ENCODE measurements around the gene RBM15.

Gene RBM15

GRCh38 chr1:110302836-110303235 lies 36.3 kb upstream of the RBM15 start:
- H3K9me3 ChIP-seq (ENCODE audit: control insufficient read depth, insufficient read depth, low read depth, low read length): no peaks in the 10 kb centered on the region
- TF ChIP-seq, protein P1, sequence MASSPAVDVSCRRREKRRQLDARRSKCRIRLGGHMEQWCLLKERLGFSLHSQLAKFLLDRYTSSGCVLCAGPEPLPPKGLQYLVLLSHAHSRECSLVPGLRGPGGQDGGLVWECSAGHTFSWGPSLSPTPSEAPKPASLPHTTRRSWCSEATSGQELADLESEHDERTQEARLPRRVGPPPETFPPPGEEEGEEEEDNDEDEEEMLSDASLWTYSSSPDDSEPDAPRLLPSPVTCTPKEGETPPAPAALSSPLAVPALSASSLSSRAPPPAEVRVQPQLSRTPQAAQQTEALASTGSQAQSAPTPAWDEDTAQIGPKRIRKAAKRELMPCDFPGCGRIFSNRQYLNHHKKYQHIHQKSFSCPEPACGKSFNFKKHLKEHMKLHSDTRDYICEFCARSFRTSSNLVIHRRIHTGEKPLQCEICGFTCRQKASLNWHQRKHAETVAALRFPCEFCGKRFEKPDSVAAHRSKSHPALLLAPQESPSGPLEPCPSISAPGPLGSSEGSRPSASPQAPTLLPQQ (tag by site-specific recombination; IDR thresholded peaks at IDR 0.05): no peak
- TF ChIP-seq ZNF112 (tag by site-specific recombination; IDR thresholded peaks at IDR 0.05) (no peak), ZNF660 (tag by site-specific recombination; IDR thresholded peaks at IDR 0.05) (no peak), ZNF184 (tag by site-specific recombination; IDR thresholded peaks at IDR 0.05) (no peak), MEIS1 (CRISPR knock-in tag; IDR thresholded peaks at IDR 0.05; ENCODE audit: borderline replicate concordance) (no peak), ZBTB48 (tag by site-specific recombination; IDR thresholded peaks at IDR 0.05) (no peak), ZBTB17 (tag by site-specific recombination; IDR thresholded peaks at IDR 0.05) (no peak)
- ChIA-PET POLR2A (no interaction called here), CTCF (interaction anchor here (0.8 to 2.3 kb wide), 4 partner anchors 10 to 106 kb away, joined by 3 to 13 read pairs (median 8); no protein-coding TSS in a partner anchor)
- no peaks in the 10 kb centered on the region for H3K36me3 ChIP-seq (ENCODE audit: control insufficient read depth in 2 of 2, insufficient read depth in 1 of 2, low read length in 2 of 2)
- no peaks in the 10 kb centered on the region for H3K4me1 ChIP-seq (ENCODE audit: control insufficient read depth, insufficient read depth, low read length)
- H3K27ac ChIP-seq (ENCODE audit: extremely low read depth, low read depth, low read length): no peak overlapping the region
- H3K4me3 ChIP-seq (ENCODE audit: low read depth, low read length): no peak overlapping the region

DNA sequence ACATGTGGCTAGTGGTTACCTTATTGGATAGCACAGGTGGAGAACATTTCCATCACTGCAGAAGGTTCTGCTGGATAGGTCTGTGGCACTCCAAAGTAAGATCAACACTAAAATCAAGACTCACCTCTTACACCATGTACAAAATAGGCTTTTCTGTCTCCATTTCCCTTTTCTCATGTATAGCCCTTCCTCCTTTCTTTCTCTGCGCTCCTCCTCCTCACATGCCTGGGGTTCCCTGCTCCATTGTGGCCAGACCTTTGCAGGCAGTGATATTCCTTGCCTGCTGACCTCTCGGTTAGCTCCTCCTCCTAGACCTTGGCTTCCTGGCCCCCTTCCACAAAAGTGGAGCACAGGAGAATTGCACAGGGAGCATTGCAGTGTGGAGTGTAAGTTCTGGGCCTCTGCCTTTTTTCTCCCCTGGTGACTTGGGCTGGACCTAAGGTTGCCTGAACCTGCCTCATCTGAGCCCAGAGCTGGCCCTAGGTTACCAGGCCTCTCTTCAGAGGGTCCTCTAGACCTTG lies 33.2 kb upstream of the RBM15 start:
- CTCF ChIA-PET: interaction anchor here (0.7 to 15.3 kb wide), 3 partner anchors 98 to 154 kb away, joined by 3 to 662 read pairs (median 4); partner anchors contain the start of gene KCNC4

More for the DNA sequence above, 33.2 kb upstream of the RBM15 start:
- TF ChIP-seq ZNF16 (tag by site-specific recombination; IDR thresholded peaks at IDR 0.05; ENCODE audit: low read depth) (no peak), ZIC2 (tag by site-specific recombination; IDR thresholded peaks at IDR 0.05) (no peak), ZNF391 (tag by site-specific recombination; IDR thresholded peaks at IDR 0.05; ENCODE audit: borderline replicate concordance, low read depth) (no peak), GLI4 (tag by site-specific recombination; IDR thresholded peaks at IDR 0.05) (no peak), TRIM28 (IDR thresholded peaks at IDR 0.05; ENCODE audit: borderline replicate concordance, low read length) (no peak), MYNN (tag by site-specific recombination; IDR thresholded peaks at IDR 0.05; ENCODE audit: borderline replicate concordance) (no peak), SP7 (tag by site-specific recombination; IDR thresholded peaks at IDR 0.05) (no peak), HOXA7 (CRISPR knock-in tag; IDR thresholded peaks at IDR 0.05; ENCODE audit: borderline replicate concordance) (no peak), ZNF112 (tag by site-specific recombination; IDR thresholded peaks at IDR 0.05) (no peak), ZNF362 (tag by site-specific recombination; IDR thresholded peaks at IDR 0.05) (no peak), ZNF701 (tag by site-specific recombination; IDR thresholded peaks at IDR 0.05) (no peak), ZNF488 (tag by site-specific recombination; IDR thresholded peaks at IDR 0.05) (no peak), ZNF560 (tag by site-specific recombination; IDR thresholded peaks at IDR 0.05; ENCODE audit: borderline replicate concordance) (no peak), ZNF302 (tag by site-specific recombination; IDR thresholded peaks at IDR 0.05; ENCODE audit: low read depth) (no peak)
- TF ChIP-seq, protein P2, sequence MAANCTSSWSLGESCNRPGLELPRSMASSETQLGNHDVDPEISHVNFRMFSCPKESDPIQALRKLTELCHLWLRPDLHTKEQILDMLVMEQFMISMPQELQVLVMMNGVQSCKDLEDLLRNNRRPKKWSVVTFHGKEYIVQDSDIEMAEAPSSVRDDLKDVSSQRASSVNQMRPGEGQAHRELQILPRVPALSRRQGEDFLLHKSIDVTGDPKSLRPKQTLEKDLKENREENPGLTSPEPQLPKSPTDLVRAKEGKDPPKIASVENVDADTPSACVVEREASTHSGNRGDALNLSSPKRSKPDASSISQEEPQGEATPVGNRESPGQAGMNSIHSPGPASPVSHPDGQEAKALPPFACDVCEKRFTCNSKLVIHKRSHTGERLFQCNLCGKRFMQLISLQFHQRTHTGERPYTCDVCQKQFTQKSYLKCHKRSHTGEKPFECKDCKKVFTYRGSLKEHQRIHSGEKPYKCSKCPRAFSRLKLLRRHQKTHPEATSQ (tag by site-specific recombination; IDR thresholded peaks at IDR 0.05): no peak
- TF ChIP-seq, protein P3, sequence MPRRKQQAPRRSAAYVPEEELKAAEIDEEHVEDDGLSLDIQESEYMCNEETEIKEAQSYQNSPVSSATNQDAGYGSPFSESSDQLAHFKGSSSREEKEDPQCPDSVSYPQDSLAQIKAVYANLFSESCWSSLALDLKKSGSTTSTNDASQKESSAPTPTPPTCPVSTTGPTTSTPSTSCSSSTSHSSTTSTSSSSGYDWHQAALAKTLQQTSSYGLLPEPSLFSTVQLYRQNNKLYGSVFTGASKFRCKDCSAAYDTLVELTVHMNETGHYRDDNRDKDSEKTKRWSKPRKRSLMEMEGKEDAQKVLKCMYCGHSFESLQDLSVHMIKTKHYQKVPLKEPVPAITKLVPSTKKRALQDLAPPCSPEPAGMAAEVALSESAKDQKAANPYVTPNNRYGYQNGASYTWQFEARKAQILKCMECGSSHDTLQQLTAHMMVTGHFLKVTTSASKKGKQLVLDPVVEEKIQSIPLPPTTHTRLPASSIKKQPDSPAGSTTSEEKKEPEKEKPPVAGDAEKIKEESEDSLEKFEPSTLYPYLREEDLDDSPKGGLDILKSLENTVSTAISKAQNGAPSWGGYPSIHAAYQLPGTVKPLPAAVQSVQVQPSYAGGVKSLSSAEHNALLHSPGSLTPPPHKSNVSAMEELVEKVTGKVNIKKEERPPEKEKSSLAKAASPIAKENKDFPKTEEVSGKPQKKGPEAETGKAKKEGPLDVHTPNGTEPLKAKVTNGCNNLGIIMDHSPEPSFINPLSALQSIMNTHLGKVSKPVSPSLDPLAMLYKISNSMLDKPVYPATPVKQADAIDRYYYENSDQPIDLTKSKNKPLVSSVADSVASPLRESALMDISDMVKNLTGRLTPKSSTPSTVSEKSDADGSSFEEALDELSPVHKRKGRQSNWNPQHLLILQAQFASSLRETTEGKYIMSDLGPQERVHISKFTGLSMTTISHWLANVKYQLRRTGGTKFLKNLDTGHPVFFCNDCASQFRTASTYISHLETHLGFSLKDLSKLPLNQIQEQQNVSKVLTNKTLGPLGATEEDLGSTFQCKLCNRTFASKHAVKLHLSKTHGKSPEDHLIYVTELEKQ (tag by site-specific recombination; IDR thresholded peaks at IDR 0.05; ENCODE audit: borderline replicate concordance): no peak
- Histone ChIP-seq H3K9me3 (ENCODE audit: control insufficient read depth, insufficient read depth, low read depth, low read length) (no peaks in the 10 kb centered on the region), H3K36me3 (ENCODE audit: control insufficient read depth in 2 of 2, insufficient read depth in 1 of 2, low read length in 2 of 2) (no peaks in the 10 kb centered on the region), H3K4me3 (ENCODE audit: low read depth, low read length) (no peak overlapping the region), H3K4me1 (ENCODE audit: control insufficient read depth, insufficient read depth, low read length) (no peaks in the 10 kb centered on the region), H3K27ac (ENCODE audit: extremely low read depth, low read depth, low read length) (no peak overlapping the region)
- POLR2A ChIA-PET: interaction anchor here (0.6 kb wide), 1 partner anchor 99 kb away, joined by 3 read pairs; no protein-coding TSS in a partner anchor

Measured in HEK293 (cell line).